GM18870 (cell line): Measurements from ENCODE around the gene SLC39A11.

Source experiments
- ATAC-seq: cut with Tn5 transposase; IDR thresholded peaks from one replicate; pipeline ENCODE4 v1.9.1; 2021; ENCODE audit warnings: moderate library complexity; ENCODE audit not compliant: unreplicated experiment

Gene SLC39A11

GRCh38 chr17:72984145-72984925 is 108.2 kb downstream of the SLC39A11 start:
- no peak for ATAC-seq

- ATAC-seq, result no peak
Observed at GRCh38 chr17:72982680-72983079, 109.8 kb downstream of the SLC39A11 start.

GRCh38 chr17:72978593-72979218 is 113.8 kb downstream of the SLC39A11 start:
- ATAC-seq, result no peak

GRCh38 chr17:72977771-72978417 is 114.6 kb downstream of the SLC39A11 start:
- ATAC-seq, result no peak

- ATAC-seq, result no peak
Observed at GRCh38 chr17:72976971-72977770, 115.3 kb downstream of the SLC39A11 start.

- ATAC-seq, result no peak
Observed at GRCh38 chr17:72975509-72975908, 117.0 kb downstream of the SLC39A11 start.

- ATAC-seq, result no peak
Observed at GRCh38 chr17:72974605-72975232, 117.8 kb downstream of the SLC39A11 start.

GRCh38 chr17:72972263-72972951 is 120.1 kb downstream of the SLC39A11 start:
- ATAC-seq, result no peak

GRCh38 chr17:72971226-72971880 is 121.1 kb downstream of the SLC39A11 start:
- ATAC-seq, result no peak

- no peak for ATAC-seq
Observed at GRCh38 chr17:72970797-72971196, 121.7 kb downstream of the SLC39A11 start.

- no peak for ATAC-seq
Observed at GRCh38 chr17:72970246-72970645, 122.2 kb downstream of the SLC39A11 start.

GRCh38 chr17:72969293-72969906 is 123.1 kb downstream of the SLC39A11 start:
- no peak for ATAC-seq

- no peak for ATAC-seq
Observed at GRCh38 chr17:72968798-72969197, 123.7 kb downstream of the SLC39A11 start.

- ATAC-seq, result no peak
Observed at GRCh38 chr17:72967977-72968585, 124.4 kb downstream of the SLC39A11 start.

GRCh38 chr17:72967277-72967970 is 125.1 kb downstream of the SLC39A11 start:
- ATAC-seq, result no peak

- ATAC-seq, result no peak
Observed at GRCh38 chr17:72962106-72962505, 130.4 kb downstream of the SLC39A11 start.

GRCh38 chr17:72955391-72956140 is 136.9 kb downstream of the SLC39A11 start:
- ATAC-seq, result no peak
